Measurements from ENCODE around the gene KBTBD3.

KBTBD3 gene

GRCh38 chr11:106072804-106073203, 4.3 kb downstream of the KBTBD3 start:
- peaks cover 3% of the 10 kb centered on the region for H3K79me2 ChIP-seq (ENCODE audit: control insufficient read depth, insufficient read depth, low read length)
- H3K79me1 ChIP-seq (ENCODE audit: low read length): no peaks in the 10 kb centered on the region
- no peak overlapping the region for H3K4me3 ChIP-seq (ENCODE audit: low read length)
- no peak overlapping the region for H3K27ac ChIP-seq (ENCODE audit: low read depth, low read length)
- no peaks in the 10 kb centered on the region for H3K36me3 ChIP-seq (ENCODE audit: control insufficient read depth, insufficient read depth, low read length)
- H3K56ac ChIP-seq (ENCODE audit: low read length): no peak overlapping the region
- no peak overlapping the region for H4K8ac ChIP-seq (ENCODE audit: low read depth, low read length)
- H3K4me2 ChIP-seq (ENCODE audit: low read length): no peak overlapping the region
- H3K9ac ChIP-seq (ENCODE audit: low read length): no peak overlapping the region
- no peak overlapping the region for H3K23ac ChIP-seq (ENCODE audit: low read length)
- DNase-seq: no peak
- H2BK15ac ChIP-seq (replicated peaks; ENCODE audit: low read depth): no peak overlapping the region
- H3K18ac ChIP-seq (ENCODE audit: low read length): no peak overlapping the region
- no peaks in the 10 kb centered on the region for H3K4me1 ChIP-seq (ENCODE audit: control insufficient read depth, low read depth, low read length)
- H2AK5ac ChIP-seq (ENCODE audit: low read length): no peak overlapping the region
- WGBS (ENCODE audit: extremely low coverage, insufficient coverage, low lambda C conversion rate): no CpG with 5 or more reads among the region's 1 CpG
- no peak overlapping the region for H3K4ac ChIP-seq (ENCODE audit: low read depth, low read length)
- no peak overlapping the region for H2BK5ac ChIP-seq (ENCODE audit: low read length)
- H4K5ac ChIP-seq (ENCODE audit: low read length): no peak overlapping the region
- no peak overlapping the region for H2BK120ac ChIP-seq (ENCODE audit: low read depth, low read length)
- no peaks in the 10 kb centered on the region for H3K27me3 ChIP-seq (ENCODE audit: insufficient read depth, low read length, poor library complexity)

GRCh38 chr11:106070606-106071005, 6.5 kb downstream of the KBTBD3 start:
- Histone ChIP-seq H2BK5ac (ENCODE audit: low read length) (no peak overlapping the region), H2BK120ac (ENCODE audit: low read depth, low read length) (no peak overlapping the region), H3K4me2 (ENCODE audit: low read length) (no peak overlapping the region), H3K79me1 (ENCODE audit: low read length) (no peaks in the 10 kb centered on the region), H2BK15ac (replicated peaks; ENCODE audit: low read depth) (no peak overlapping the region), H3K4me3 (ENCODE audit: low read length) (no peak overlapping the region), H3K9ac (ENCODE audit: low read length) (no peak overlapping the region), H3K4ac (ENCODE audit: low read depth, low read length) (no peak overlapping the region), H4K5ac (ENCODE audit: low read length) (no peak overlapping the region), H4K8ac (ENCODE audit: low read depth, low read length) (no peak overlapping the region), H3K27me3 (ENCODE audit: insufficient read depth, low read length, poor library complexity) (no peaks in the 10 kb centered on the region), H3K79me2 (ENCODE audit: control insufficient read depth, insufficient read depth, low read length) (no peaks in the 10 kb centered on the region), H3K18ac (ENCODE audit: low read length) (no peak overlapping the region), H3K23ac (ENCODE audit: low read length) (no peak overlapping the region), H3K27ac (ENCODE audit: low read depth, low read length) (no peak overlapping the region), H2AK5ac (ENCODE audit: low read length) (no peak overlapping the region), H3K4me1 (ENCODE audit: control insufficient read depth, low read depth, low read length) (no peaks in the 10 kb centered on the region), H3K56ac (ENCODE audit: low read length) (no peak overlapping the region), H3K36me3 (ENCODE audit: control insufficient read depth, insufficient read depth, low read length) (no peaks in the 10 kb centered on the region)
- no CpG with 5 or more reads among the region's 3 CpGs for WGBS (ENCODE audit: extremely low coverage, insufficient coverage, low lambda C conversion rate)
- DNase-seq: no peak

- H3K56ac ChIP-seq (ENCODE audit: low read length): no peak overlapping the region
- no peak overlapping the region for H3K27ac ChIP-seq (ENCODE audit: low read depth, low read length)
Observed at GRCh38 chr11:106063009-106063408, 14.1 kb downstream of the KBTBD3 start.

GRCh38 chr11:106061954-106062949, 14.9 kb downstream of the KBTBD3 start:
- Histone ChIP-seq H3K4me3 (ENCODE audit: low read length) (no peak overlapping the region), H4K8ac (ENCODE audit: low read depth, low read length) (no peak overlapping the region), H3K56ac (ENCODE audit: low read length) (no peak overlapping the region), H2BK15ac (replicated peaks; ENCODE audit: low read depth) (no peak overlapping the region), H3K36me3 (ENCODE audit: control insufficient read depth, insufficient read depth, low read length) (no peaks in the 10 kb centered on the region), H3K9ac (ENCODE audit: low read length) (no peak overlapping the region), H3K79me1 (ENCODE audit: low read length) (no peaks in the 10 kb centered on the region), H2AK5ac (ENCODE audit: low read length) (no peak overlapping the region), H3K27ac (ENCODE audit: low read depth, low read length) (no peak overlapping the region), H3K79me2 (ENCODE audit: control insufficient read depth, insufficient read depth, low read length) (no peaks in the 10 kb centered on the region), H2BK5ac (ENCODE audit: low read length) (no peak overlapping the region), H2BK120ac (ENCODE audit: low read depth, low read length) (no peak overlapping the region), H3K4me1 (ENCODE audit: control insufficient read depth, low read depth, low read length) (no peaks in the 10 kb centered on the region), H3K4me2 (ENCODE audit: low read length) (no peak overlapping the region), H3K27me3 (ENCODE audit: insufficient read depth, low read length, poor library complexity) (no peaks in the 10 kb centered on the region), H3K18ac (ENCODE audit: low read length) (no peak overlapping the region), H3K4ac (ENCODE audit: low read depth, low read length) (no peak overlapping the region), H3K23ac (ENCODE audit: low read length) (no peak overlapping the region), H4K5ac (ENCODE audit: low read length) (no peak overlapping the region)
- DNase-seq: no peak
- no CpG with 5 or more reads among the region's 1 CpG for WGBS (ENCODE audit: extremely low coverage, insufficient coverage, low lambda C conversion rate)

More at GRCh38 chr11:106063009-106063408, 14.1 kb downstream of the KBTBD3 start:
- no peak for DNase-seq
- Histone ChIP-seq H3K9ac (ENCODE audit: low read length) (no peak overlapping the region), H2BK15ac (replicated peaks; ENCODE audit: low read depth) (no peak overlapping the region), H3K18ac (ENCODE audit: low read length) (no peak overlapping the region), H3K79me2 (ENCODE audit: control insufficient read depth, insufficient read depth, low read length) (no peaks in the 10 kb centered on the region), H2BK5ac (ENCODE audit: low read length) (no peak overlapping the region), H2BK120ac (ENCODE audit: low read depth, low read length) (no peak overlapping the region), H4K5ac (ENCODE audit: low read length) (no peak overlapping the region), H3K4ac (ENCODE audit: low read depth, low read length) (no peak overlapping the region), H3K79me1 (ENCODE audit: low read length) (no peaks in the 10 kb centered on the region), H3K4me2 (ENCODE audit: low read length) (no peak overlapping the region), H3K4me3 (ENCODE audit: low read length) (no peak overlapping the region), H3K27me3 (ENCODE audit: insufficient read depth, low read length, poor library complexity) (no peaks in the 10 kb centered on the region), H2AK5ac (ENCODE audit: low read length) (no peak overlapping the region), H3K4me1 (ENCODE audit: control insufficient read depth, low read depth, low read length) (no peaks in the 10 kb centered on the region), H3K36me3 (ENCODE audit: control insufficient read depth, insufficient read depth, low read length) (no peaks in the 10 kb centered on the region), H4K8ac (ENCODE audit: low read depth, low read length) (no peak overlapping the region), H3K23ac (ENCODE audit: low read length) (no peak overlapping the region)

- no peak overlapping the region for H3K4me3 ChIP-seq (ENCODE audit: low read length)
- H3K27me3 ChIP-seq (ENCODE audit: insufficient read depth, low read length, poor library complexity): no peaks in the 10 kb centered on the region
- H3K4me1 ChIP-seq (ENCODE audit: control insufficient read depth, low read depth, low read length): no peaks in the 10 kb centered on the region
- H4K8ac ChIP-seq (ENCODE audit: low read depth, low read length): no peak overlapping the region
- no peaks in the 10 kb centered on the region for H3K79me2 ChIP-seq (ENCODE audit: control insufficient read depth, insufficient read depth, low read length)
- H3K23ac ChIP-seq (ENCODE audit: low read length): no peak overlapping the region
- H2BK15ac ChIP-seq (replicated peaks; ENCODE audit: low read depth): no peak overlapping the region
- H3K18ac ChIP-seq (ENCODE audit: low read length): no peak overlapping the region
- DNase-seq: no peak
- no peak overlapping the region for H4K5ac ChIP-seq (ENCODE audit: low read length)
- H2BK120ac ChIP-seq (ENCODE audit: low read depth, low read length): no peak overlapping the region
- no peak overlapping the region for H3K9ac ChIP-seq (ENCODE audit: low read length)
- H3K56ac ChIP-seq (ENCODE audit: low read length): no peak overlapping the region
- no peaks in the 10 kb centered on the region for H3K79me1 ChIP-seq (ENCODE audit: low read length)
- H3K27ac ChIP-seq (ENCODE audit: low read depth, low read length): no peak overlapping the region
- no peak overlapping the region for H2AK5ac ChIP-seq (ENCODE audit: low read length)
- no peak overlapping the region for H2BK5ac ChIP-seq (ENCODE audit: low read length)
- no peak overlapping the region for H3K4ac ChIP-seq (ENCODE audit: low read depth, low read length)
- H3K36me3 ChIP-seq (ENCODE audit: control insufficient read depth, insufficient read depth, low read length): no peaks in the 10 kb centered on the region
- no peak overlapping the region for H3K4me2 ChIP-seq (ENCODE audit: low read length)
Observed at GRCh38 chr11:106061249-106061784, 15.8 kb downstream of the KBTBD3 start.

Data from mesendoderm (in vitro differentiated cells).